IPS-18a (cell line): Measurements from ENCODE around the gene SLC39A6.
"Not testable (repeated sequence)": the region's sequence is repeated elsewhere in the genome, so short reads cannot be mapped to it uniquely, and the experiment has no call there.

Experiments used
- H3K27ac ChIP-seq: one replicate; pipeline ENCODE4 v1.5.1; 2013; ENCODE audit warnings: low read length
- H3K27me3 ChIP-seq: one replicate; pipeline ENCODE4 v1.6.1; 2013; ENCODE audit warnings: mild to moderate bottlenecking, low read length; ENCODE audit not compliant: control insufficient read depth, insufficient read depth
- H3K36me3 ChIP-seq: one replicate; pipeline ENCODE4 v1.6.1; 2013; ENCODE audit warnings: low read depth, low read length; ENCODE audit not compliant: control insufficient read depth
- H3K4me1 ChIP-seq: one replicate; pipeline ENCODE4 v1.6.1; 2013; ENCODE audit warnings: low read depth, low read length; ENCODE audit not compliant: control insufficient read depth
- H3K4me3 ChIP-seq: one replicate; pipeline ENCODE4 v1.5.1; 2013; ENCODE audit warnings: low read length
- H3K9ac ChIP-seq: one replicate; pipeline ENCODE4 v1.6.1; 2013; ENCODE audit warnings: mild to moderate bottlenecking, low read length, moderate library complexity
- H3K9me3 ChIP-seq: one replicate; pipeline ENCODE4 v1.6.1; 2013; ENCODE audit warnings: low read depth, low read length; ENCODE audit not compliant: control insufficient read depth

The SLC39A6 gene

GRCh38 chr18:36132756-36133155, 3.6 kb upstream of the SLC39A6 start:
- no peak overlapping the region for H3K4me3 ChIP-seq

GRCh38 chr18:36131692-36132483, 2.7 kb upstream of the SLC39A6 start:
- no peak overlapping the region for H3K4me3 ChIP-seq
- peaks cover 5% of the 10 kb centered on the region for H3K4me1 ChIP-seq
- H3K36me3 ChIP-seq: peaks cover 20% of the 10 kb centered on the region
- H3K9me3 ChIP-seq: no peaks in the 10 kb centered on the region
- no peaks in the 10 kb centered on the region for H3K27me3 ChIP-seq
- no peak overlapping the region for H3K27ac ChIP-seq
- no peak overlapping the region for H3K9ac ChIP-seq

More at GRCh38 chr18:36132756-36133155, 3.6 kb upstream of the SLC39A6 start:
- Histone ChIP-seq H3K27me3 (no peaks in the 10 kb centered on the region), H3K4me1 (peaks cover 5% of the 10 kb centered on the region), H3K27ac (no peak overlapping the region), H3K9me3 (no peaks in the 10 kb centered on the region), H3K9ac (no peak overlapping the region), H3K36me3 (peaks cover 27% of the 10 kb centered on the region)

GRCh38 chr18:36130883-36131653, 1.9 kb upstream of the SLC39A6 start:
- Histone ChIP-seq H3K4me3 (peak overlapping the region; percentile 99), H3K36me3 (peaks cover 21% of the 10 kb centered on the region), H3K27me3 (no peaks in the 10 kb centered on the region), H3K9ac (no peak overlapping the region), H3K9me3 (no peaks in the 10 kb centered on the region), H3K4me1 (peaks cover 5% of the 10 kb centered on the region), H3K27ac (no peak overlapping the region)

- peaks cover 17% of the 10 kb centered on the region for H3K36me3 ChIP-seq
- no peaks in the 10 kb centered on the region for H3K27me3 ChIP-seq
- H3K4me1 ChIP-seq: peaks cover 5% of the 10 kb centered on the region
- H3K9ac ChIP-seq: peak overlapping the region; percentile 93
- H3K27ac ChIP-seq: peak overlapping the region; percentile 93
- no peaks in the 10 kb centered on the region for H3K9me3 ChIP-seq
- peak overlapping the region; percentile 99 for H3K4me3 ChIP-seq
Measured at GRCh38 chr18:36130039-36130831, 1.1 kb upstream of the SLC39A6 start.

GRCh38 chr18:36128907-36129299, 237 bp downstream of the SLC39A6 start:
- H3K36me3 ChIP-seq: peaks cover 23% of the 10 kb centered on the region
- H3K4me1 ChIP-seq: peaks cover 5% of the 10 kb centered on the region
- H3K9me3 ChIP-seq: no peaks in the 10 kb centered on the region
- H3K4me3 ChIP-seq: peak overlapping the region; percentile 99
- H3K9ac ChIP-seq: peak overlapping the region; percentile 93
- no peaks in the 10 kb centered on the region for H3K27me3 ChIP-seq
- H3K27ac ChIP-seq: no peak overlapping the region

- Histone ChIP-seq H3K27ac (no peak overlapping the region), H3K36me3 (peaks cover 26% of the 10 kb centered on the region), H3K27me3 (no peaks in the 10 kb centered on the region), H3K4me3 (peak overlapping the region; percentile 99), H3K9ac (peak overlapping the region; percentile 93), H3K9me3 (no peaks in the 10 kb centered on the region), H3K4me1 (peaks cover 5% of the 10 kb centered on the region)
Measured at GRCh38 chr18:36128530-36128870, 640 bp downstream of the SLC39A6 start.

GRCh38 chr18:36127836-36128529, 1.2 kb downstream of the SLC39A6 start:
- Histone ChIP-seq H3K27ac (no peak overlapping the region), H3K9ac (peak overlapping the region; percentile 93), H3K27me3 (no peaks in the 10 kb centered on the region), H3K36me3 (peaks cover 31% of the 10 kb centered on the region), H3K4me1 (peaks cover 5% of the 10 kb centered on the region), H3K9me3 (no peaks in the 10 kb centered on the region), H3K4me3 (peak overlapping the region; percentile 99)

GRCh38 chr18:36126668-36127067, 2.5 kb downstream of the SLC39A6 start:
- Histone ChIP-seq H3K4me1 (peaks cover 5% of the 10 kb centered on the region), H3K4me3 (no peak overlapping the region), H3K36me3 (peaks cover 44% of the 10 kb centered on the region)

GRCh38 chr18:36124841-36125240, 4.3 kb downstream of the SLC39A6 start:
- no peak overlapping the region for H3K4me3 ChIP-seq
- H3K27me3 ChIP-seq: no peaks in the 10 kb centered on the region
- H3K9me3 ChIP-seq: no peaks in the 10 kb centered on the region
- no peak overlapping the region for H3K27ac ChIP-seq
- no peak overlapping the region for H3K9ac ChIP-seq
- peaks cover 5% of the 10 kb centered on the region for H3K4me1 ChIP-seq
- H3K36me3 ChIP-seq: peaks cover 63% of the 10 kb centered on the region

More at GRCh38 chr18:36126668-36127067, 2.5 kb downstream of the SLC39A6 start:
- Histone ChIP-seq H3K9ac (no peak overlapping the region), H3K9me3 (no peaks in the 10 kb centered on the region), H3K27me3 (no peaks in the 10 kb centered on the region), H3K27ac (no peak overlapping the region)

- Histone ChIP-seq H3K4me1 (no peaks in the 10 kb centered on the region), H3K4me3 (no peak overlapping the region), H3K9ac (no peak overlapping the region), H3K9me3 (no peaks in the 10 kb centered on the region), H3K27ac (no peak overlapping the region), H3K27me3 (no peaks in the 10 kb centered on the region), H3K36me3 (peaks cover 81% of the 10 kb centered on the region)
Measured at GRCh38 chr18:36120297-36120696, 8.8 kb downstream of the SLC39A6 start.

- H3K27ac ChIP-seq, H3K9me3 ChIP-seq, H3K27me3 ChIP-seq, H3K4me1 ChIP-seq, H3K9ac ChIP-seq, H3K4me3 ChIP-seq: not testable (repeated sequence)
- peaks cover 77% of the 10 kb centered on the region for H3K36me3 ChIP-seq
Measured at GRCh38 chr18:36116771-36117170, 12.4 kb downstream of the SLC39A6 start.
